DOHH2 (cell line): ENCODE measurements around the gene CT55.
"Not testable (repeated sequence)": the region's sequence is repeated elsewhere in the genome, so short reads cannot be mapped to it uniquely, and the experiment has no call there.

Source experiments
- EZH2phosphoT487 ChIP-seq: fragments of 200-600 bp; sonication (generic); IDR thresholded peaks from 2 replicates; pipeline ENCODE4 v1.6.1; 2017; ENCODE audit warnings: borderline replicate concordance, mild to moderate bottlenecking, antibody characterized with exemption, low read length, moderate library complexity, mixed read lengths
- TF ChIP-seq, protein P1 (sequence below): fragments of 200-600 bp; sonication (generic); IDR thresholded peaks from one replicate; pipeline ENCODE4 v1.5.1; 2014; ENCODE audit warnings: antibody characterized with exemption, mild to moderate bottlenecking, low read depth, low read length; ENCODE audit not compliant: poor library complexity, severe bottlenecking

DNA sequence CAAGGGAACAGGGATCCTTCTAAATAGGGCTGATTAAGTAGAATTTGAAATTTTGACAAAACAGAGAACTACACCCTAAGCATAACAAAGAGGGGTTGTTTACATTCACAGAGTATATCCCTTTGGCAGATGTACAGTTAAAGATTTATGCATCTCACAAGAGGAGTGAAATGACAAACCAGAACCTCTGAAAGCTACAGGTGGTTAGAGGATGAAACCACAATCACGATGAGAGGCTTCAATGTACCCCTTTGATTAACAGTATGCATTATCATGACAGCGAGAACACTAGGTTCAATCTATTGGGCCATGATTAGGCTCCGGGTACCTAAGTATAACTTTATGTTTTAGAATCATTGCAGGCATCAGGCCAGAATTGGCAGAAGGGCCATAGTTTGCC is 16.5 kb downstream of the CT55 start:
- TF ChIP-seq, protein P1, sequence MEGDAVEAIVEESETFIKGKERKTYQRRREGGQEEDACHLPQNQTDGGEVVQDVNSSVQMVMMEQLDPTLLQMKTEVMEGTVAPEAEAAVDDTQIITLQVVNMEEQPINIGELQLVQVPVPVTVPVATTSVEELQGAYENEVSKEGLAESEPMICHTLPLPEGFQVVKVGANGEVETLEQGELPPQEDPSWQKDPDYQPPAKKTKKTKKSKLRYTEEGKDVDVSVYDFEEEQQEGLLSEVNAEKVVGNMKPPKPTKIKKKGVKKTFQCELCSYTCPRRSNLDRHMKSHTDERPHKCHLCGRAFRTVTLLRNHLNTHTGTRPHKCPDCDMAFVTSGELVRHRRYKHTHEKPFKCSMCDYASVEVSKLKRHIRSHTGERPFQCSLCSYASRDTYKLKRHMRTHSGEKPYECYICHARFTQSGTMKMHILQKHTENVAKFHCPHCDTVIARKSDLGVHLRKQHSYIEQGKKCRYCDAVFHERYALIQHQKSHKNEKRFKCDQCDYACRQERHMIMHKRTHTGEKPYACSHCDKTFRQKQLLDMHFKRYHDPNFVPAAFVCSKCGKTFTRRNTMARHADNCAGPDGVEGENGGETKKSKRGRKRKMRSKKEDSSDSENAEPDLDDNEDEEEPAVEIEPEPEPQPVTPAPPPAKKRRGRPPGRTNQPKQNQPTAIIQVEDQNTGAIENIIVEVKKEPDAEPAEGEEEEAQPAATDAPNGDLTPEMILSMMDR, result not testable (repeated sequence)
- TF ChIP-seq EZH2phosphoT487, result not testable (repeated sequence)
